ENCODE results near the gene KRT4. TPM values are rescaled to one million over a fixed set of nuclear protein-coding genes. Genes with fewer than 3 reads are reported as not detected.

The KRT4 gene
- total RNA-seq, 1 experiment from 2014 or later = not detected

DNA sequence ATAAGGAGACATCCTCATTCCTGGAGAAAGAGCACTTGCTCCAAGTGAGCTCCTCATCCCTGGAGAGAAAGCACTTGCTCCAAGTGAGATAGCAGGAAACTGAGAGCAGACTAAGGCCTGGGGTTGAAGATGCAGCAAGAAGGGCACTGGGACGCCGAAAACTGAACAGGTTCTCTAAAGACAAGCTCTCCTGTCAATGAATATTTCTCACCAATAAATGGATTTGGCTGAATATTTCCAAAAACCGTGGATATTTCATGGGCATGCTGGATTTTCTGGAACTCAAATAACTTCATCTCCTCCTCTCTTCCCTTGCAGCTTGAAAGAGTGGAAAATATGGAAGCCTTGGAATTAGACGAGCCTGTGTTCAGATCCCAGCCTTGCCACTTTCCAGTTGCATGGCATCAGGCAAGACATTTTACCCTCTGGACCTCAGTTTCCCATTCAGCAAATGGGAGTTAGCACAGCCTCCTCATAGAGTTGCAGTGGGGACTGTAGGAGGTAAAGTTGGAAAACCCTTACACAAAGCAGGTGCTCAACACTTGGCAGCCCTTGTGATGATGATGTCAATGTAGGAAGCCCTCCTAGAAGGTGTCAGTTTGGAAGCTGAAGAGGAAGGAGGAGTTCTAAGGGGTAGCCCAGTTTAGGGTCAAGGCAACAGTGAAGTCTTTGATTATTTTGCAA is 32.4 kb downstream of the KRT4 start:
- Histone ChIP-seq H3K9me3 (ENCODE audit: control insufficient read depth, low read depth, low read length) (no peaks in the 10 kb centered on the region), H2BK20ac (ENCODE audit: low read depth, low read length, poor library complexity, severe bottlenecking) (no peak overlapping the region), H4K91ac (ENCODE audit: insufficient read length, low read depth, low read length) (no peak overlapping the region), H3K79me1 (ENCODE audit: insufficient read depth, low read depth, low read length, poor library complexity, severe bottlenecking) (no peaks in the 10 kb centered on the region), H2BK12ac (ENCODE audit: insufficient read length, low read depth, low read length) (no peak overlapping the region), H3K4ac (ENCODE audit: low read depth, low read length) (no peak overlapping the region), H2AFZ (ENCODE audit: low read length) (no peak overlapping the region), H3K27me3 (ENCODE audit: insufficient read depth, low read length) (no peaks in the 10 kb centered on the region), H2AK5ac (ENCODE audit: insufficient read length, low read length) (no peak overlapping the region), H3K14ac (ENCODE audit: insufficient read depth, low read length) (no peak overlapping the region), H3K56ac (ENCODE audit: insufficient read length, low read depth, low read length) (no peak overlapping the region), H4K20me1 (ENCODE audit: control insufficient read depth, insufficient read depth, insufficient read length) (no peaks in the 10 kb centered on the region), H3T11ph (ENCODE audit: low read length) (no peak overlapping the region), H3K79me2 (ENCODE audit: insufficient read depth, low read length) (no peaks in the 10 kb centered on the region), H3K4me2 (ENCODE audit: insufficient read depth, insufficient read length, low read length) (no peak overlapping the region), H3K4me1 (ENCODE audit: insufficient read depth, low read length) (no peaks in the 10 kb centered on the region), H4K5ac (ENCODE audit: insufficient read length, low read depth, low read length) (no peak overlapping the region), H3K27ac (ENCODE audit: insufficient read length, low read depth, low read length) (no peak overlapping the region), H2BK15ac (ENCODE audit: low read depth, low read length) (no peak overlapping the region), H3K23ac (ENCODE audit: insufficient read length, low read depth, low read length) (no peak overlapping the region), H2BK5ac (ENCODE audit: insufficient read length, low read length) (no peak overlapping the region), H3K23me2 (ENCODE audit: insufficient read length, low read depth, low read length, poor library complexity, severe bottlenecking) (no peaks in the 10 kb centered on the region), H2BK120ac (ENCODE audit: low read depth, low read length, poor library complexity, severe bottlenecking) (no peak overlapping the region), H3K9ac (ENCODE audit: extremely low read depth, insufficient read length, low read length) (no peak overlapping the region), H4K8ac (replicated peaks; ENCODE audit: insufficient read length, low read depth, low read length) (no peak overlapping the region), H3K18ac (ENCODE audit: insufficient read length, low read depth, low read length) (no peak overlapping the region)
- no CpG with 5 or more reads among the region's 4 CpGs for WGBS (ENCODE audit: extremely low coverage, insufficient read length, low lambda C conversion rate)
- H3K4me1 Mint-ChIP-seq = no peaks in the 10 kb centered on the region
- TF ChIP-seq, protein P1, sequence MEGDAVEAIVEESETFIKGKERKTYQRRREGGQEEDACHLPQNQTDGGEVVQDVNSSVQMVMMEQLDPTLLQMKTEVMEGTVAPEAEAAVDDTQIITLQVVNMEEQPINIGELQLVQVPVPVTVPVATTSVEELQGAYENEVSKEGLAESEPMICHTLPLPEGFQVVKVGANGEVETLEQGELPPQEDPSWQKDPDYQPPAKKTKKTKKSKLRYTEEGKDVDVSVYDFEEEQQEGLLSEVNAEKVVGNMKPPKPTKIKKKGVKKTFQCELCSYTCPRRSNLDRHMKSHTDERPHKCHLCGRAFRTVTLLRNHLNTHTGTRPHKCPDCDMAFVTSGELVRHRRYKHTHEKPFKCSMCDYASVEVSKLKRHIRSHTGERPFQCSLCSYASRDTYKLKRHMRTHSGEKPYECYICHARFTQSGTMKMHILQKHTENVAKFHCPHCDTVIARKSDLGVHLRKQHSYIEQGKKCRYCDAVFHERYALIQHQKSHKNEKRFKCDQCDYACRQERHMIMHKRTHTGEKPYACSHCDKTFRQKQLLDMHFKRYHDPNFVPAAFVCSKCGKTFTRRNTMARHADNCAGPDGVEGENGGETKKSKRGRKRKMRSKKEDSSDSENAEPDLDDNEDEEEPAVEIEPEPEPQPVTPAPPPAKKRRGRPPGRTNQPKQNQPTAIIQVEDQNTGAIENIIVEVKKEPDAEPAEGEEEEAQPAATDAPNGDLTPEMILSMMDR (conservative IDR thresholded peaks at IDR 0.05) = no peak
- H3K4me3 Mint-ChIP-seq = no peak overlapping the region
- peaks cover 0 to 2% of the 10 kb centered on the region in 2 experiments; a peak in 1 of 5 replicates for H3K9me3 Mint-ChIP-seq
- H3K27me3 Mint-ChIP-seq (ENCODE audit: low read depth) = peaks cover 26% of the 10 kb centered on the region
- DNase-seq = no peak
- no peak overlapping the region for H3K27ac Mint-ChIP-seq
- no peaks in the 10 kb centered on the region for H3K36me3 Mint-ChIP-seq (ENCODE audit: insufficient read depth in 1 of 3, low read depth in 3 of 3)

Data from H9 (cell line).